BE2C (cell line): Measurements from ENCODE around the gene ADAMTSL2.

Experiments
- DNase-seq: peaks from one replicate; pipeline ENCODE4 v3.0.0-alpha.2; 2020
- H3K27me3 ChIP-seq: fragments of 250-450 bp; sonication (Bioruptor Pico); 2 replicates; pipeline ENCODE4 v1.5.1; 2020; ENCODE audit warnings: mild to moderate bottlenecking
- H3K36me3 ChIP-seq: fragments of 250-450 bp; sonication (Bioruptor Pico); 2 replicates; pipeline ENCODE4 v1.5.1; 2020; ENCODE audit warnings: mild to moderate bottlenecking
- H3K4me1 ChIP-seq: fragments of 250-450 bp; sonication (Bioruptor Pico); 2 replicates; pipeline ENCODE4 v1.5.1; 2020
- H3K4me3 ChIP-seq: 2 replicates; pipeline ENCODE4 v1.5.1; 2011; ENCODE audit warnings: low read depth, low read length
- H3K9me3 ChIP-seq: fragments of 250-450 bp; sonication (Bioruptor Pico); 2 replicates; pipeline ENCODE4 v1.5.1; 2020
- CTCF ChIP-seq: IDR thresholded peaks from 2 replicates; pipeline ENCODE4 v1.5.1; 2012; ENCODE audit warnings: mild to moderate bottlenecking, low read depth, low read length

The ADAMTSL2 gene

DNA sequence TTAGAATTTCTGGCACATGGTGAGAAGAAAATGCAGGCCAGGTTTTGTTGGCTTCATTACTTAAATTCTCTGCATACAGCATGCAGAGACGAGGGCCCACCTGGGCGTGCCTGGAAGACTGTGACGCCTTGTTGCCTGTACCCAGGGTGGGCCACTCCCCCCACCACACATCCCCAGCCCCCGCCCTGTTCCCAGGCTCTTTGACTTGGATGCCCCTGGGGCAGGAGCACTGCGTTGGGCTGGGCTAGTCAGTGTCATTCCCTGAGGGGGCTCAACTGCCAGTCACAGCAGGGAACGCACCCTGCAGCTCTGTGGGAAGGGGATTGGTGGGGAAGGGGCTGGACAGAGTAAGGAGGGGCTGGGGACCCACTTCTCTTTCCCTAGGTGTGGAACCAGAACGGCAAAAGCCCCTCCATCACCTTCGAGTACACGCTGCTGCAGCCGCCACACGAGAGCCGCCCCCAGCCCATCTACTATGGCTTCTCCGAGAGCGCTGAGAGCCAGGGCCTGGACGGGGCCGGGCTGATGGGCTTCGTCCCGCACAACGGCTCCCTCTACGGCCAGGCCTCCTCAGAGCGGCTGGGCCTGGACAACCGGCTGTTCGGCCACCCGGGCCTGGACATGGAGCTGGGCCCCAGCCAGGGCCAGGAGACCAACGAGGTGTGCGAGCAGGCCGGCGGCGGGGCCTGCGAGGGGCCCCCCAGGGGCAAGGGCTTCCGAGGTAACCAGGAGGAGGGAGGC is 19.6 kb downstream of the ADAMTSL2 start:
- H3K9me3 ChIP-seq: no peaks in the 10 kb centered on the region
- H3K27me3 ChIP-seq: no peaks in the 10 kb centered on the region
- peaks cover 27% of the 10 kb centered on the region for H3K4me1 ChIP-seq
- H3K36me3 ChIP-seq: peaks cover 15% of the 10 kb centered on the region
- H3K4me3 ChIP-seq: no peak overlapping the region
- TF ChIP-seq CTCF: no peak
- DNase-seq: no peak

GRCh38 chr9:133554729-133555128 is 20.2 kb downstream of the ADAMTSL2 start:
- DNase-seq: no peak
- Histone ChIP-seq H3K9me3 (no peaks in the 10 kb centered on the region; the same call in 1 of the 2 replicates), H3K4me3 (no peak overlapping the region), H3K27me3 (no peaks in the 10 kb centered on the region), H3K4me1 (peaks cover 29% of the 10 kb centered on the region), H3K36me3 (peaks cover 15% of the 10 kb centered on the region)
- TF ChIP-seq CTCF: no peak

GRCh38 chr9:133556354-133556753 is 21.9 kb downstream of the ADAMTSL2 start:
- peaks cover 15% of the 10 kb centered on the region for H3K36me3 ChIP-seq
- no peaks in the 10 kb centered on the region for H3K27me3 ChIP-seq
- DNase-seq: no peak
- peaks cover 32% of the 10 kb centered on the region for H3K4me1 ChIP-seq
- no peak for TF ChIP-seq CTCF
- H3K4me3 ChIP-seq: no peak overlapping the region
- H3K9me3 ChIP-seq: no peaks in the 10 kb centered on the region; the same call in 1 of the 2 replicates

GRCh38 chr9:133557581-133557980 is 23.1 kb downstream of the ADAMTSL2 start:
- no peak for TF ChIP-seq CTCF
- H3K4me3 ChIP-seq: no peak overlapping the region
- H3K36me3 ChIP-seq: peaks cover 15% of the 10 kb centered on the region
- no peaks in the 10 kb centered on the region; the same call in 1 of the 2 replicates for H3K9me3 ChIP-seq
- H3K27me3 ChIP-seq: no peaks in the 10 kb centered on the region
- no peak for DNase-seq
- H3K4me1 ChIP-seq: peaks cover 32% of the 10 kb centered on the region

DNA sequence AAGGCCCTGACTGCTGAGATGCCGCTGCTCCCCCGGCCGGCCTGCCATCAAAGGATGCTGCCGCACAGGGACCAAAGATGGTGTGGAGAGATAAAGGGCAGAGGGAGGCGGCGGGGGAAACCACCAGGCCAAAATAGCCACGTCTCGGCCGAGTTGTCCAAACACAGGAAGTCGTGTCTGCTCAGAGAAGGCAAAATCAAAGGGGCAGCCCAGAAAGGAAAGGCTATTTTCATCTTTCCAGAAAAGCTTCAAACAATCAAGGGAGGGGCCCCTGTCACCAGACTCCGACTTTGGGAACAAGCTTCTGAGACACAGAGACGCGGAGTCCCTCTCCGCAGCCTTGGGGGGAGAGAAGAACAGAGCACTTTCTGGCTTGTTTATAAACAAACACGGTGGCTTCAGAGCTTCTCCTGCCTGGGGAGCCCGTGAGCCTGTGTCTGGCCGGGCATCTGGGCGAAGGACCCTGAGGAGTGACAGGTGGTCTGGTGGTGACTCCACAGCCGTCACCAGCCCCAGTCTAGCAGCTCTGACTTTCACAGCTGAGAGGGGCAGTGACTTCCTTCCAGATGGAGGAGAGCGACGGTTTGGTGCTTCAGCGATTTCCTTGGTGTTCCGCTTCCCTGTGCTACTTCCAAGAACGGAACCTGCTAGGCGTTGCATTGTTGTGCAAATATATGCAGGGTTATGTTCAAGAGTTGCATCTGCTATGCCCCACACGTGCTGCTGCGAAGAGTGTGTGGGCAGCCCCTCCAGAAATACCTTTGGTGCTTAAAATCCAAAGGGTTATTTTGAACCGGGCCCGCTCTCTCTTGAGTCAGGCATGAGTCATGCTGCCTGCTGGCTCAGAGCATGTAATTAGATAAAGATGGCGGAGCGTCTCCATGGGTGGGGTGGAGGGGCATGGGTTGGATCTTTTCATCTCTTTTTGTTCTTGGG is 24.0 kb downstream of the ADAMTSL2 start:
- Histone ChIP-seq H3K4me1 (peaks cover 38% of the 10 kb centered on the region), H3K9me3 (no peaks in the 10 kb centered on the region; the same call in 1 of the 2 replicates), H3K36me3 (peaks cover 15% of the 10 kb centered on the region), H3K4me3 (0 out of 2 replicates have a peak overlapping the region, but pooled peaks have one; percentile 3), H3K27me3 (no peaks in the 10 kb centered on the region)
- peak; percentile 77 for DNase-seq
- no peak for TF ChIP-seq CTCF
